IMR-90 (cell line): Measurements from ENCODE around the gene SPG11. TPM values are rescaled to one million over a fixed set of nuclear protein-coding genes. Genes with fewer than 3 reads are reported as not detected.

ENCODE experiments used
- BHLHE40 ChIP-seq: fragments of 150-350 bp; IDR thresholded peaks from 2 replicates; pipeline ENCODE4 v1.6.1; 2016; ENCODE audit warnings: mild to moderate bottlenecking, low read depth, low read length
- CEBPB ChIP-seq: IDR thresholded peaks from 2 replicates; pipeline ENCODE4 v1.6.1; 2012; ENCODE audit warnings: low read depth, low read length, improper control_type of control experiment
- MAFK ChIP-seq: IDR thresholded peaks from 2 replicates; pipeline ENCODE4 v1.6.1; 2012; ENCODE audit warnings: low read depth, low read length, improper control_type of control experiment
- RCOR1 ChIP-seq: IDR thresholded peaks from 2 replicates; pipeline ENCODE4 v1.6.1; 2012; ENCODE audit warnings: mild to moderate bottlenecking, low read length, improper control_type of control experiment; ENCODE audit not compliant: insufficient replicate concordance
- RFX5 ChIP-seq: IDR thresholded peaks from 2 replicates; pipeline ENCODE4 v1.8.0; 2012; ENCODE audit warnings: low read depth, mild to moderate bottlenecking, low read length, moderate library complexity
- SMC3 ChIP-seq: fragments of 150-350 bp; IDR thresholded peaks from 2 replicates; pipeline ENCODE4 v1.6.1; 2016; ENCODE audit warnings: low read depth, mild to moderate bottlenecking, antibody characterized with exemption, low read length, moderate library complexity
- USF2 ChIP-seq: fragments of 150-350 bp; IDR thresholded peaks from 2 replicates; pipeline ENCODE4 v1.6.1; 2017; ENCODE audit warnings: mild to moderate bottlenecking, antibody characterized with exemption, low read length, low read depth
- polyA plus RNA-seq, 3 experiments: library from polyadenylated mRNA; depleted of rRNA; stranded (reverse); fragments of >200 nt; gene quantifications; 2 replicates each; pipeline ENCODE4 v1.2.3, GENCODE V29; 2012; ENCODE audit warnings: low replicate concordance in 1 of 3
- total RNA-seq: library from RNA; depleted of rRNA; stranded (reverse); fragments of >200 nt; gene quantifications from 2 replicates; pipeline ENCODE4 v1.2.3, GENCODE V29; 2012
- TF ChIP-seq, protein P1 (sequence below): conservative IDR thresholded peaks from 2 replicates; pipeline ENCODE4 v1.5.1; 2012; ENCODE audit warnings: mild to moderate bottlenecking, low read depth, low read length, improper control_type of control experiment
- TF ChIP-seq, protein P2 (sequence below): fragments of 150-350 bp; IDR thresholded peaks from 2 replicates; pipeline ENCODE4 v1.6.1; 2016; ENCODE audit warnings: low read depth, mild to moderate bottlenecking, low read length, moderate library complexity, borderline replicate concordance

The SPG11 gene
- total and polyA plus RNA-seq, 2 of the 4 experiments (the other 2 are of a cell fraction): 30.8 to 32.6 TPM

DNA sequence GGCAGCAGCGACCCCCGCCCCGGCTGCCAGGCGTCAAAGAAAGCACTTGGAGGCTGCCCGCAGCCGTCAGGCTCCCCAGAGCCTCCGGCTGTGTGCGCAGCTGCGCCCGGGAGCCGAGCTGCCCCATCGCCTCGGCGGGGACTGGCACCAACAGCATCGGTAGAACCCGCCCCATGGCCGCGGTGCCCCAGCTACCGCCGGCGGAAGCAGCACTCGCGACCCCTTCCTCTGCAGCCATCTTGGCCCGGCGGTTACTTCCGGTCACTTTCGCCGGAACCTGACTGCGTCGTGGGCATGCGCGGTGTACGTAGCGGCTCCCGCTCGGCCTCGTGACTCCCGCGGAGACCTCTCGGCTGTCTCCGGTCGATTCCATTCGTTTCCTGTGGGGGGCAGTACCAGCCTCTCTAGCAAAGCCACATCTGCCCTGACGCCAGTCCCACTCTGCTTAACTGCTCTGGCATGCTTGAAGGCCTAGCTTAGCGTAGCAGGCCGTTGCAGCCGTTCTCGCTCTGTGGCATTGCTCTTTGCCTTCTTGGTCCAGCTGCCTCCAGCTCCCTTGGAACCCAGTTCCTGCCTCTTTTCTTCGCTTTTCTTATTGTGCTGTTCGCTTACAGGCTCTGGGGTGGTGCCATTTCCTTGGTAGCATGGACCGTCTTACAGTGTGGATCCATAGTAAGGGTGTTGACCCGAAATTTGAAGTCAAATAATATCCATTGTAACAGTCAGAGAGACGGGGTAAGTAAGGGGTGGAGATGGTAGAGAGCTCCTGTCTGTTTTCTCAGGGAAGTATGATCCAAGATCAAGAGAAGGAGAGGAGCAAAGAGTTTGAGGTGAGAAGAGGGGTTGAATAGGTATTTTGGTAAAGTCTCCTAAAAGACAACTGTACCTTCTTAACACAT, at the start of gene SPG11 (continued):
- TF ChIP-seq, protein P1, sequence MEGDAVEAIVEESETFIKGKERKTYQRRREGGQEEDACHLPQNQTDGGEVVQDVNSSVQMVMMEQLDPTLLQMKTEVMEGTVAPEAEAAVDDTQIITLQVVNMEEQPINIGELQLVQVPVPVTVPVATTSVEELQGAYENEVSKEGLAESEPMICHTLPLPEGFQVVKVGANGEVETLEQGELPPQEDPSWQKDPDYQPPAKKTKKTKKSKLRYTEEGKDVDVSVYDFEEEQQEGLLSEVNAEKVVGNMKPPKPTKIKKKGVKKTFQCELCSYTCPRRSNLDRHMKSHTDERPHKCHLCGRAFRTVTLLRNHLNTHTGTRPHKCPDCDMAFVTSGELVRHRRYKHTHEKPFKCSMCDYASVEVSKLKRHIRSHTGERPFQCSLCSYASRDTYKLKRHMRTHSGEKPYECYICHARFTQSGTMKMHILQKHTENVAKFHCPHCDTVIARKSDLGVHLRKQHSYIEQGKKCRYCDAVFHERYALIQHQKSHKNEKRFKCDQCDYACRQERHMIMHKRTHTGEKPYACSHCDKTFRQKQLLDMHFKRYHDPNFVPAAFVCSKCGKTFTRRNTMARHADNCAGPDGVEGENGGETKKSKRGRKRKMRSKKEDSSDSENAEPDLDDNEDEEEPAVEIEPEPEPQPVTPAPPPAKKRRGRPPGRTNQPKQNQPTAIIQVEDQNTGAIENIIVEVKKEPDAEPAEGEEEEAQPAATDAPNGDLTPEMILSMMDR: peak; percentile 98
- TF ChIP-seq, protein P2, sequence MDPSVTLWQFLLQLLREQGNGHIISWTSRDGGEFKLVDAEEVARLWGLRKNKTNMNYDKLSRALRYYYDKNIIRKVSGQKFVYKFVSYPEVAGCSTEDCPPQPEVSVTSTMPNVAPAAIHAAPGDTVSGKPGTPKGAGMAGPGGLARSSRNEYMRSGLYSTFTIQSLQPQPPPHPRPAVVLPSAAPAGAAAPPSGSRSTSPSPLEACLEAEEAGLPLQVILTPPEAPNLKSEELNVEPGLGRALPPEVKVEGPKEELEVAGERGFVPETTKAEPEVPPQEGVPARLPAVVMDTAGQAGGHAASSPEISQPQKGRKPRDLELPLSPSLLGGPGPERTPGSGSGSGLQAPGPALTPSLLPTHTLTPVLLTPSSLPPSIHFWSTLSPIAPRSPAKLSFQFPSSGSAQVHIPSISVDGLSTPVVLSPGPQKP: no peak
- TF ChIP-seq RCOR1 (peak; percentile 33), BHLHE40 (peak; percentile 20), MAFK (no peak), RFX5 (peak; percentile 44), USF2 (peak; percentile 92), SMC3 (peak; percentile 85), CEBPB (no peak)
